ENCODE measurements around the gene MEF2C. TPM values are rescaled to one million over a fixed set of nuclear protein-coding genes. Genes with fewer than 3 reads are reported as not detected.

MEF2C gene
- total and polyA plus RNA-seq, 2 donors (not counting 1 experiment from before 2014, with no cell fraction given), result 12.2 to 15.7 TPM

DNA sequence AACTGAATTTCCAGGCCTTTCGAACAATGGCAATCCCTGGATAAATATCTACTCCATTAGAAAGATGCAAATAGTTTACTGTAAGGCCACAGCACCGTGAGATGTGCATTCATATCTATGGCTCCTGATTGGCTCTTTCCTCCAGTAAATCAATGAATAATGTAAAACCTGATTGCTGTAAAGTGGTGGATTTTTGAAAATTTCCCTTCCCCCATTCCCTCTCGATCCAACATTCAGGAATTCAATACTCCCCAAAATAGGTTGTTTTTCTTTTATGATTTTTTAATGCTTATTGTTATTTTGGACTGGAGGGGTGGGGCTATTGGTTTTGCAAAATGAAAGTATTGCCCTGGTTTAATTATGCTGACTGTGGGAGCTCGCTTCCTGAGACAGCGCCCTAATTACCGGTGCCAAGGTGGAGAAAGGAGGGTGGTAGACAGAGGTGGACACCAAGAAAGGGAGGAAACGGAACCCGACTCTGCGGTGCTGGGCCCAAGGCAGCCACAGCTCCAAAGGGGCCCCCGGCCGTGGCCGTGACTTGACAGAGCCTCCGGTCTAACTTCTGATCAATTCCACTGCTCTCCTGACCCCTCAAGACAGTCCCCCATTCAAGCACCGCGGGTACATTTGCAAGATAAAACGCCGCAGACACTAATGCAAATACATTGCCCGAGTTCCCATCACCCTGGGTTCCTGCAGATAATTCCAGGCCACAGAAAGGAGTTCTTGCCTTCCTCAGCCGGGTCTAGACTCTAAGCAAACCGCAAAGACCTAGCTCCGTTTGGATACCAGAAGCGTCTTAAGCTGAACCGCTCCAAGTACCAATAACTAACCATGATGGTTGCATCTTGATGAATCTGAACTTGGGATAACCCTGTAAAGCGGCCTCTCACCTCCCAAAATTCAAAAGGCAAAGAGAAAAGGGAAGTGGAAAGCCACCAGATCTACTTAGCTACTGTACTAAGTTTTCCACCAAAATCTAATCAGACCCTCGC is 211.2 kb downstream of the MEF2C start:
- peaks cover 73% of the 10 kb centered on the region for H3K27me3 ChIP-seq (ENCODE audit: control insufficient read depth, insufficient read depth, low read length)
- no peaks in the 10 kb centered on the region for H3K79me2 ChIP-seq (ENCODE audit: control insufficient read depth, insufficient read depth, low read length)
- H4K20me1 ChIP-seq (ENCODE audit: control insufficient read depth, extremely low read depth, insufficient read depth, low read length), result no peaks in the 10 kb centered on the region
- TF ChIP-seq EZH2 (IDR thresholded peaks at IDR 0.05; ENCODE audit: low read length, missing control alignments), result peak; percentile 87
- TF ChIP-seq, protein P1, sequence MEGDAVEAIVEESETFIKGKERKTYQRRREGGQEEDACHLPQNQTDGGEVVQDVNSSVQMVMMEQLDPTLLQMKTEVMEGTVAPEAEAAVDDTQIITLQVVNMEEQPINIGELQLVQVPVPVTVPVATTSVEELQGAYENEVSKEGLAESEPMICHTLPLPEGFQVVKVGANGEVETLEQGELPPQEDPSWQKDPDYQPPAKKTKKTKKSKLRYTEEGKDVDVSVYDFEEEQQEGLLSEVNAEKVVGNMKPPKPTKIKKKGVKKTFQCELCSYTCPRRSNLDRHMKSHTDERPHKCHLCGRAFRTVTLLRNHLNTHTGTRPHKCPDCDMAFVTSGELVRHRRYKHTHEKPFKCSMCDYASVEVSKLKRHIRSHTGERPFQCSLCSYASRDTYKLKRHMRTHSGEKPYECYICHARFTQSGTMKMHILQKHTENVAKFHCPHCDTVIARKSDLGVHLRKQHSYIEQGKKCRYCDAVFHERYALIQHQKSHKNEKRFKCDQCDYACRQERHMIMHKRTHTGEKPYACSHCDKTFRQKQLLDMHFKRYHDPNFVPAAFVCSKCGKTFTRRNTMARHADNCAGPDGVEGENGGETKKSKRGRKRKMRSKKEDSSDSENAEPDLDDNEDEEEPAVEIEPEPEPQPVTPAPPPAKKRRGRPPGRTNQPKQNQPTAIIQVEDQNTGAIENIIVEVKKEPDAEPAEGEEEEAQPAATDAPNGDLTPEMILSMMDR (conservative IDR thresholded peaks at IDR 0.05 in 1 of 2, IDR thresholded peaks at IDR 0.05 in 1 of 2; ENCODE audit: low read depth in 1 of 2, low read length in 2 of 2), result no peak
- H3K27ac ChIP-seq (ENCODE audit: insufficient read depth, low read length), result no peak overlapping the region
- no peak overlapping the region for H3K4me2 ChIP-seq (ENCODE audit: extremely low read depth, insufficient read depth, low read length)
- no peaks in the 10 kb centered on the region for H3K4me1 ChIP-seq (ENCODE audit: control insufficient read depth, extremely low read depth, insufficient read depth, low read length)
- no peak overlapping the region for H3K9ac ChIP-seq (ENCODE audit: insufficient read depth, low read length)
- no peak overlapping the region for H3K4me3 ChIP-seq (replicated peaks in 1 of 4; ENCODE audit: control extremely low read depth in 1 of 4, insufficient read depth in 1 of 4, low read depth in 3 of 4, low read length in 4 of 4)
- H3K9me3 ChIP-seq (ENCODE audit: control insufficient read depth, insufficient read depth, low read depth, low read length), result no peaks in the 10 kb centered on the region
- no peaks in the 10 kb centered on the region for H3K36me3 ChIP-seq (ENCODE audit: control insufficient read depth, insufficient read depth, low read length)
- DNase-seq (ENCODE audit: low read depth in 2 of 2), result peak in 1 of 2 donors; percentile 76
- H2AFZ ChIP-seq (ENCODE audit: low read length), result no peak overlapping the region

DNA sequence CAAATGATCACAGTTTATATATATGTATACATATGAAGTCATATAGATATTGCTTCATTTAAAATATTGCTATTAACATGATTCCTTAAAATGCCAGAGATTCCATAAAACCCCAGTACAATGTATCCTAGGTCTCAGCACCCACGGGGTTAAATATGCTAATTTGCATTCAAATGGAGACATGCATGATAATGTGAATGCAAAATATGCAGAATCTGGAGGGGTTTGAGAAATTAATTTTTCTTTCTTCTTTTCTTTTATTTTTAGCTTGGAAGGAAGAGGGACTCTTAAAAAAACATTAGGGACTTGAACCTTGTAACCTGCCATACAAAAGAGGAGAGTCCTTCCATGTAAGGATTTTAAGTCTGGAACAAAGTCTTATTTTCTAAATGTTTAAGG is 211.9 kb downstream of the MEF2C start:
- Histone ChIP-seq H3K27ac (ENCODE audit: insufficient read depth, low read length) (no peak overlapping the region), H3K9ac (ENCODE audit: insufficient read depth, low read length) (no peak overlapping the region), H3K4me2 (ENCODE audit: extremely low read depth, insufficient read depth, low read length) (no peak overlapping the region), H3K36me3 (ENCODE audit: control insufficient read depth, insufficient read depth, low read length) (no peaks in the 10 kb centered on the region), H3K4me1 (ENCODE audit: control insufficient read depth, extremely low read depth, insufficient read depth, low read length) (no peaks in the 10 kb centered on the region), H3K79me2 (ENCODE audit: control insufficient read depth, insufficient read depth, low read length) (no peaks in the 10 kb centered on the region), H3K27me3 (ENCODE audit: control insufficient read depth, insufficient read depth, low read length) (peaks cover 75% of the 10 kb centered on the region), H4K20me1 (ENCODE audit: control insufficient read depth, extremely low read depth, insufficient read depth, low read length) (no peaks in the 10 kb centered on the region), H3K4me3 (replicated peaks in 1 of 4; ENCODE audit: control extremely low read depth in 1 of 4, insufficient read depth in 1 of 4, low read depth in 3 of 4, low read length in 4 of 4) (no peak overlapping the region), H3K9me3 (ENCODE audit: control insufficient read depth, insufficient read depth, low read depth, low read length) (no peaks in the 10 kb centered on the region), H2AFZ (ENCODE audit: low read length) (no peak overlapping the region)
- TF ChIP-seq EZH2 (IDR thresholded peaks at IDR 0.05; ENCODE audit: low read length, missing control alignments), result no peak
- TF ChIP-seq, protein P1 (conservative IDR thresholded peaks at IDR 0.05 in 1 of 2, IDR thresholded peaks at IDR 0.05 in 1 of 2; ENCODE audit: low read depth in 1 of 2, low read length in 2 of 2), result no peak
- DNase-seq (ENCODE audit: low read depth in 2 of 2), result no peak

DNA sequence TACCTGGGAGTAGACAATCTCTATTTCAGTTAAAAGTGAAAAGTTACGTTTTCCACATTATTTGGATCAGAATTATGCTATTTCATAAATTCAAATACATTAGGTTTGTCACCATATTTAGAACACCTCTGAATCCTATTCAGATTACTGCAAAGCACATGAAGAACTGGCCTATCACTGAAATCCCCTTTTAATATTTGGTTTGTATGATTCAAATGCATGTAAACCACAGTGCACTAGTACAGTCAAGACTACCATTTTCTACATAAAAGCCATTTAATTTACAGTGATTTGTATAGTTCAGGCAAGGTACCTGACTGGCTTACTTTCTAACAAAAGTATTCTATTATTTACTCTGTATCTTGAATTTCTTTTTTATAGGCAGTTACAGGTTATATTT is 212.5 kb downstream of the MEF2C start:
- H3K9ac ChIP-seq (ENCODE audit: insufficient read depth, low read length), result no peak overlapping the region
- H3K4me2 ChIP-seq (ENCODE audit: extremely low read depth, insufficient read depth, low read length), result no peak overlapping the region
- no peak for DNase-seq (ENCODE audit: low read depth in 2 of 2)
- H2AFZ ChIP-seq (ENCODE audit: low read length), result no peak overlapping the region
- H3K27me3 ChIP-seq (ENCODE audit: control insufficient read depth, insufficient read depth, low read length), result peaks cover 76% of the 10 kb centered on the region
- no peaks in the 10 kb centered on the region for H4K20me1 ChIP-seq (ENCODE audit: control insufficient read depth, extremely low read depth, insufficient read depth, low read length)
- no peaks in the 10 kb centered on the region for H3K9me3 ChIP-seq (ENCODE audit: control insufficient read depth, insufficient read depth, low read depth, low read length)
- no peak overlapping the region for H3K4me3 ChIP-seq (replicated peaks in 1 of 4; ENCODE audit: control extremely low read depth in 1 of 4, insufficient read depth in 1 of 4, low read depth in 3 of 4, low read length in 4 of 4)
- H3K36me3 ChIP-seq (ENCODE audit: control insufficient read depth, insufficient read depth, low read length), result no peaks in the 10 kb centered on the region
- H3K27ac ChIP-seq (ENCODE audit: insufficient read depth, low read length), result no peak overlapping the region
- no peaks in the 10 kb centered on the region for H3K4me1 ChIP-seq (ENCODE audit: control insufficient read depth, extremely low read depth, insufficient read depth, low read length)
- no peaks in the 10 kb centered on the region for H3K79me2 ChIP-seq (ENCODE audit: control insufficient read depth, insufficient read depth, low read length)
- TF ChIP-seq, protein P1 (conservative IDR thresholded peaks at IDR 0.05 in 1 of 2, IDR thresholded peaks at IDR 0.05 in 1 of 2; ENCODE audit: low read depth in 1 of 2, low read length in 2 of 2), result no peak
- TF ChIP-seq EZH2 (IDR thresholded peaks at IDR 0.05; ENCODE audit: low read length, missing control alignments), result no peak
